Left ventricle myocardium inferior (tissue), 1 donor: ENCODE data around the gene THEM4. TPM values are rescaled to one million over a fixed set of nuclear protein-coding genes. Genes with fewer than 3 reads are reported as not detected.

Experiments
- DNase-seq: peaks from one replicate; pipeline ENCODE4 v3.0.0-alpha.2; 2020
- H3K27ac ChIP-seq: fragments of 200-600 bp; replicated peaks from 2 replicates; pipeline ENCODE4 v1.8.0; 2021
- H3K27me3 ChIP-seq: fragments of 200-600 bp; 2 replicates; pipeline ENCODE4 v1.8.0; 2021; ENCODE audit warnings: low read depth
- H3K36me3 ChIP-seq: fragments of 200-600 bp; 2 replicates; pipeline ENCODE4 v1.8.0; 2021
- H3K4me1 ChIP-seq: fragments of 200-600 bp; 2 replicates; pipeline ENCODE4 v1.8.0; 2021
- H3K4me3 ChIP-seq: fragments of 200-600 bp; 2 replicates; pipeline ENCODE4 v1.8.0; 2021; ENCODE audit warnings: mild to moderate bottlenecking, moderate library complexity
- H3K9me3 ChIP-seq: fragments of 200-600 bp; replicated peaks from 2 replicates; pipeline ENCODE4 v1.8.0; 2021
- intact Hi-C: fragments of 100-400 bp; cut with micrococcal nuclease; formaldehyde crosslinking; loops from one replicate; pipeline ENCODE4 v1.11.0; 2022
- total RNA-seq: library from RNA; stranded (reverse); fragmentation: NEBNext Ultra II Directional; extraction: Animal tissue kit (Norgen Biotek cat#: 25700); gene quantifications from one replicate; pipeline ENCODE4 v1.2.1, GENCODE V29; 2021
- TF ChIP-seq, protein P1 (sequence below): fragments of 200-600 bp; IDR thresholded peaks from 2 replicates; pipeline ENCODE4 v1.8.0; 2021; ENCODE audit warnings: antibody characterized with exemption, mild to moderate bottlenecking, borderline replicate concordance
- donor health status: DM: no; HTN: yes; CAD: no; lungs with severe emphysema.

The THEM4 gene
- total RNA-seq, 1 donor from 2014 or later = 15.8 TPM

DNA sequence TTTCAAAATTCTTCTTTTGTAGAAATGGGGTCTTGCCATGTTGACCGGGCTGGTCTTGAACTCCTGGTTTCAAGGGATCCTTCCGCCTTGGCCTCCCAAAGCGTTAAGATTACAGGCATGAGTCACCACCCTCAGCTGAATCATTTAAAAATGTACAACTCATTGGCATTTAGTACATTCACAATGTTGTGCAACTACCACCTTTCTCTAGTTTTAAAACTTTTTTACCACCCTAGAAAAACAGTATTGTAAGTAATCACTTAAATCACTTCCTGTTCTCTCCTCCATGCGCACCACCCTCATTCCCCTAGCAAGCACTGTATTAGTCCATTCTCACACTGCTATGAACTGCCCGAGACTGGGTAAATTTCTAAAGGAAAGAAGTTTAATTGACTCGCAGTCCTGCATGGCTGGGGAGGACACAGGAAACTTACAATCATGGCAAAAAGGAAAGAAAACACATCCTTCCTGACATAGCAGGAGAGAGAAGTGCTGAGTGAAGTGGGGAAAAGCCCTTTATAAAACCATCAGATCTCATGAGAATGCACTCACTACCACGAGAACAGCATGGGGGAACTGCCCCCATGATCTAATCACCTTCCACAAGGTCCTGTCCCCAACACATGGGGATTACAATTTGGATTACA is 41.4 kb downstream of the THEM4 start:
- no peak for DNase-seq
- TF ChIP-seq, protein P1, sequence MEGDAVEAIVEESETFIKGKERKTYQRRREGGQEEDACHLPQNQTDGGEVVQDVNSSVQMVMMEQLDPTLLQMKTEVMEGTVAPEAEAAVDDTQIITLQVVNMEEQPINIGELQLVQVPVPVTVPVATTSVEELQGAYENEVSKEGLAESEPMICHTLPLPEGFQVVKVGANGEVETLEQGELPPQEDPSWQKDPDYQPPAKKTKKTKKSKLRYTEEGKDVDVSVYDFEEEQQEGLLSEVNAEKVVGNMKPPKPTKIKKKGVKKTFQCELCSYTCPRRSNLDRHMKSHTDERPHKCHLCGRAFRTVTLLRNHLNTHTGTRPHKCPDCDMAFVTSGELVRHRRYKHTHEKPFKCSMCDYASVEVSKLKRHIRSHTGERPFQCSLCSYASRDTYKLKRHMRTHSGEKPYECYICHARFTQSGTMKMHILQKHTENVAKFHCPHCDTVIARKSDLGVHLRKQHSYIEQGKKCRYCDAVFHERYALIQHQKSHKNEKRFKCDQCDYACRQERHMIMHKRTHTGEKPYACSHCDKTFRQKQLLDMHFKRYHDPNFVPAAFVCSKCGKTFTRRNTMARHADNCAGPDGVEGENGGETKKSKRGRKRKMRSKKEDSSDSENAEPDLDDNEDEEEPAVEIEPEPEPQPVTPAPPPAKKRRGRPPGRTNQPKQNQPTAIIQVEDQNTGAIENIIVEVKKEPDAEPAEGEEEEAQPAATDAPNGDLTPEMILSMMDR = no peak
- Histone ChIP-seq H3K36me3 (no peaks in the 10 kb centered on the region), H3K4me3 (no peak overlapping the region), H3K27ac (no peak overlapping the region), H3K4me1 (peaks cover 8% of the 10 kb centered on the region), H3K9me3 (no peaks in the 10 kb centered on the region), H3K27me3 (no peaks in the 10 kb centered on the region)
- intact Hi-C loops = no loop called here

DNA sequence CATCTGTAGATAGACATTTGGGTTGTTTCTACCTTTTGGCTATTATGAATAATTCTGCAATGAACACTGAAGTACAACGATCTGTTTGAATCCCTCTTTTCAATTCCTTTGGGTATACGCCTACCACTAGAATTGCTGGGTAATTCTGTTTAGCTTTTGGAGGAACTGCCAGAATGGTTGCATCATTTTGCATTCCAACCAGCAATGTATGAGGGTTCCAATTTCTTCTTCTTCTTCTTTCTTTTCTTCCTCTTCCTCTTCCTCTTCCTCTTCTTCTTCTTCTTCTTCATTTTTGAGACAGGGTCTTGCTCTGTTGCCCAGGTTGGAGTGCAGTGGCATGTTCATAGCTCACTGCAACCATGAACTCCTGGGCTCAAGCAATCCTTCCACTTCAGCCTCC is 42.0 kb downstream of the THEM4 start:
- peaks cover 8% of the 10 kb centered on the region for H3K4me1 ChIP-seq

DNA sequence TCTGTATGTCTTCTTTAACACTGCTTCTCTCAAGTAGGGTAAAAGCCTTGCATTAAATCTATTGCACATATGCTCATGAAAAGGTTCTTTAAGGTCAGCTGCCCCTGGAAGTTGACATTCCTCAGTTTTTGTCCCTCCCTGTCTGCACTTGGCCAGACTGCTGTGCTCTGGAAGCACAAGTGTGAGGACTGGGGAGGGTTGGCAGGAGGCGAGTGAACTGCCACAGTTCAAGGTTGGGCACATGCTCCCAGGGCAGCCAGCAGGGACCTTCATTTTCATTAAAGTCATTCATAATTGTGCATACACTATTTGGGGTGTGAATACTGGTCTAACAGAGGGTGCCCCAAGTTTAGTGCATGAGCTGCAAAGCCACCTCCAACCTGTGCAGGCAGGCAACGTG is 44.9 kb downstream of the THEM4 start:
- intact Hi-C loops = no loop called here
- TF ChIP-seq, protein P1 = no peak
- Histone ChIP-seq H3K36me3 (no peaks in the 10 kb centered on the region), H3K4me3 (no peak overlapping the region), H3K4me1 (peaks cover 8% of the 10 kb centered on the region), H3K27ac (no peak overlapping the region), H3K27me3 (no peaks in the 10 kb centered on the region), H3K9me3 (no peaks in the 10 kb centered on the region)
- DNase-seq = no peak

More for the DNA sequence above, 42.0 kb downstream of the THEM4 start:
- intact Hi-C loops = no loop called here
- H3K4me3 ChIP-seq = no peak overlapping the region
- no peaks in the 10 kb centered on the region for H3K36me3 ChIP-seq
- no peaks in the 10 kb centered on the region for H3K9me3 ChIP-seq
- no peaks in the 10 kb centered on the region for H3K27me3 ChIP-seq
- no peak for DNase-seq
- H3K27ac ChIP-seq = no peak overlapping the region
- TF ChIP-seq, protein P1 = no peak

DNA sequence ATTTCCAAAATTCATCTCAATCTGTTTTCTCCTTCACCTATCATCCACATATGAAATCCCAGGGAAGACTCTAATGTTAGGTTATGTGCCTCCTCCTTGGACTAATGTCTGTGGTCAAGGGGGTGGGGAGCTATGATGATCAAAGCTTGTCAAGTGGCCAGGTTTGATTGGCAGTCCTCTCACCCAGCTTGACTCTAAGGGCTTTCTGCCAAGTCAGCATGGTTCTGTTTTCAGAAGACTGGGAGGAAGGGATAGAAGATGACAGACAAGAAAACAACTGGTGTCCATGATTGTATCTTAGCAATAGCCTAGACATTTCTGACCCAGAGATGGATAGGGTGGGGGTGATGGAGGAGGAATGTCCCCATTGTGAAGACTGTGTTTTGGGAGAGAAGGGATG is 46.7 kb downstream of the THEM4 start:
- TF ChIP-seq, protein P1 = no peak
- DNase-seq = no peak
- H3K27me3 ChIP-seq = no peaks in the 10 kb centered on the region
- H3K36me3 ChIP-seq = no peaks in the 10 kb centered on the region
- intact Hi-C loops = no loop called here
- H3K4me1 ChIP-seq = peaks cover 8% of the 10 kb centered on the region
- no peak overlapping the region for H3K27ac ChIP-seq
- H3K9me3 ChIP-seq = no peaks in the 10 kb centered on the region
- no peak overlapping the region for H3K4me3 ChIP-seq

DNA sequence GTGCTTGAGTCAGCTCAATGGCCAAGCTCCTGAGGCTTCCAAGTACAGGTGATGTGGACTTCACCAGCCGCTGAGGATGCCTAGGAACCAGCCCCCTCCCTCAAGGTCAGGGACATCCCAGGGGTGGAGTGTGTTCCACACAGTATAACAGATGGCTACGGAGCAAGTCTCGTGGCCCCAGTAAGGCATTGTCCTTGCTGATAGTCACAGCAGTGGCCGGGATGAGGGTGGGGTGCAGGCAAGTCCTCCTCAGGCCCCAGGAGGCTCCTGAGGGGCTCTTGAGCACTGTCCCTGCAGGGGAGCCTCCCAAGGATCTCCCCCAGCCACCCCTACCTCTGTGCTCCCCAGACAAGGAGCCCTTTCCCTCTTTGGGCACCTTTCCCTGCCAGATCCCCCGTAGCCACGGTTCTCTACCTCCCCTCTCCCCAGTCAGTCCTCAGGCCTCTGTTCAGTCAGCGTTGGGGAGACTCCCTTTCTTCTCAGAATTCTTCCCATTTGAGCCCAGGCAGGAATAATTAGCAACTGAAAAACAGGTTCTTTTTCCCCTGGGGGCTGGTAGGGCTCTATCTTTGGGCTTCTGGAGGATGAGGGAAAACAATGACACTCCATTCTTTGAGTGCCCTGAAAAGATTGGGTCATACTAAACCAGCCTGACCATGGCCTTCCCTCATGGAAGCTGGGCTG is 48.7 kb downstream of the THEM4 start:
- Histone ChIP-seq H3K27me3 (no peaks in the 10 kb centered on the region), H3K4me3 (no peak overlapping the region), H3K9me3 (no peaks in the 10 kb centered on the region), H3K27ac (no peak overlapping the region), H3K4me1 (peaks cover 12% of the 10 kb centered on the region), H3K36me3 (no peaks in the 10 kb centered on the region)
- no peak for DNase-seq
- TF ChIP-seq, protein P1 = no peak
- intact Hi-C loops = no loop called here
